ENCODE measurements around the gene HBE1.

HBE1 gene

DNA sequence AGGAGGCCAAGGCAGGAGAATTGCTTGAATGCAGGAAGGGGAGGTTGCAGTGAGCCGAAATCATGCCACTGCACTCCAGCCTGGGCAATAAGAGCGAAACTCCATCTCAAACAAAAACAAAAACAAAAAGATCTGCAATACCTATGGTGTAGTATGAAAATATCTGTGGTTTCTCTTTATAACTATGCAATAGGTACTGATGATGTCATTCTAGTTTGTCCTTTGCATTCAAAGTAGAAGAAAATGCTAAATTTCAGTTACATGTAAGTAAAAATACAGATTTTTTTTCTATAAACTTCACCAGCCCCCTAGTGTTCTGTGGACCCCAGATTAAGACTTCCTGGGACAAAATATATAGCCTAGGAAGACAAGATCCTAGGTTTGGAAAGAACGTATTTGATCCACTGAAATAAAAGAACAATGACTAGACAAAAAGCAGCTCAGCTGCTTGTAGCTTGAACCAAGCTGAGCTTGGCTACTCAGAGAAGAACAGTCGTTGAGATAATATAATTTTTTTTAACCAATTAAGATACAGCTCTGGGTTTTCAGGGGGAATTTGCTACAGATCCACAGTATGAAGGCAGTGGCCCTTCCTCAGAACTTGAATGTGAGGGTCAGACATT is 2.8 kb upstream of the HBE1 start:
- TF ChIP-seq ZNF565 (CRISPR knock-in tag; conservative IDR thresholded peaks at IDR 0.05; ENCODE audit: low read depth), result no peak
- no peak for TF ChIP-seq ZC3H10 (CRISPR knock-in tag; IDR thresholded peaks at IDR 0.05)
- no peak for TF ChIP-seq ZFP30 (CRISPR knock-in tag; IDR thresholded peaks at IDR 0.05)
- TF ChIP-seq ZFP3 (CRISPR knock-in tag; IDR thresholded peaks at IDR 0.05), result no peak
- ATAC-seq, result no peak

DNA sequence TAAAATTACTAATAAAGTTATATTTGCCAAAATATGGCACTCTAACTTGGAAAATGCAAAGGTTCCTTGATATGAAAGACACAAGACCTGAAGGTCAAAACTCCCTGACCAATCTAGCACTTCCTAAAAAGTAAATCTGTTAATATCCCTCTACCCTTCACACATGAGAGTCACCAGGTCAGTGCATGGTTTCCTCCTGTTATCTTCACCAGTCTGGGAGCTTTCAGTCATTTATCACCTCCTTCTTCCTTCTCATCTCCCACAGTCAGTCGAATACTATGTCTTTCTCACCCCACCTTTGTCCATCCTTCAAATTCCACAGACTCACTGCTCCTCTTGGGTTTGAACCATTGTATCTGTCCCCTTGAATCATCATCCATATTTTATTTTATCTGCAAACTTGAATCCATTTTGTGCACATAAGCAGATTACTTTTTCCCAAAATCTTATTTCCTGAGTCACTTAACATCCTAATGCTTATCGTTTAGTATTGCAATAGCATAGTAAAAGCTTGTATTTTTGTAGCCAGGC is 2.6 kb downstream of the HBE1 start:
- no peak for TF ChIP-seq ZFP30 (CRISPR knock-in tag; IDR thresholded peaks at IDR 0.05)
- no peak for TF ChIP-seq TCF4 (CRISPR knock-in tag; IDR thresholded peaks at IDR 0.05; ENCODE audit: borderline replicate concordance)
- TF ChIP-seq RARB (CRISPR knock-in tag; IDR thresholded peaks at IDR 0.05), result no peak
- ATAC-seq, result no peak

DNA sequence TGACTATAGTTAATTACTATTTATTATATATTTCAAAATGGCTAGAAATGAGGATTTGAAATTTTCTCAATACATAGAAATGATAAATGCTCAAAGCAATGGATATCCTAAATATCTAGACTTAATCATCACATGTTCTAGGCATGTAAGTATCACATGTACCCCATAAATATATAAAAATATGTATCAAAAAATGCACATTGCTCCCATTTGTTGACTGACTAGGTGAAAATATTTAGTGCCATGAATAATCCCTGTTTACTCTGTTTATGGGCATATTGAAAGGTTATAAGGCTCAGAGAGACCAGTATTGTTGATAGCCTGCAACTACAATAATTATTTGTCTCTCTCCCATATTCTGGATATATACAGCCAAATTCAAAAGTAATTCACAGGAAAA is 3.1 kb downstream of the HBE1 start:
- TF ChIP-seq ARNTL (CRISPR knock-in tag; IDR thresholded peaks at IDR 0.05; ENCODE audit: borderline replicate concordance, low read depth) (no peak), TOX (CRISPR knock-in tag; IDR thresholded peaks at IDR 0.05; ENCODE audit: borderline replicate concordance) (no peak), ZC3H10 (CRISPR knock-in tag; IDR thresholded peaks at IDR 0.05) (no peak), SNAI2 (CRISPR knock-in tag; IDR thresholded peaks at IDR 0.05) (no peak), GLIS3 (CRISPR knock-in tag; IDR thresholded peaks at IDR 0.05) (no peak), OSR1 (CRISPR knock-in tag; IDR thresholded peaks at IDR 0.05) (no peak), ISL1 (CRISPR knock-in tag; IDR thresholded peaks at IDR 0.05) (no peak), ZFP3 (CRISPR knock-in tag; IDR thresholded peaks at IDR 0.05) (no peak), ZFP30 (CRISPR knock-in tag; IDR thresholded peaks at IDR 0.05) (no peak), ZNF70 (CRISPR knock-in tag; IDR thresholded peaks at IDR 0.05) (no peak), ZNF565 (CRISPR knock-in tag; conservative IDR thresholded peaks at IDR 0.05; ENCODE audit: low read depth) (no peak), TCF4 (CRISPR knock-in tag; IDR thresholded peaks at IDR 0.05; ENCODE audit: borderline replicate concordance) (no peak), ZNF8 (CRISPR knock-in tag; IDR thresholded peaks at IDR 0.05) (no peak), ESRRG (CRISPR knock-in tag; IDR thresholded peaks at IDR 0.05) (no peak), BACH2 (CRISPR knock-in tag; IDR thresholded peaks at IDR 0.05; ENCODE audit: borderline replicate concordance) (no peak), PPARA (CRISPR knock-in tag; IDR thresholded peaks at IDR 0.05; ENCODE audit: borderline replicate concordance) (no peak)
- TF ChIP-seq, protein P1, sequence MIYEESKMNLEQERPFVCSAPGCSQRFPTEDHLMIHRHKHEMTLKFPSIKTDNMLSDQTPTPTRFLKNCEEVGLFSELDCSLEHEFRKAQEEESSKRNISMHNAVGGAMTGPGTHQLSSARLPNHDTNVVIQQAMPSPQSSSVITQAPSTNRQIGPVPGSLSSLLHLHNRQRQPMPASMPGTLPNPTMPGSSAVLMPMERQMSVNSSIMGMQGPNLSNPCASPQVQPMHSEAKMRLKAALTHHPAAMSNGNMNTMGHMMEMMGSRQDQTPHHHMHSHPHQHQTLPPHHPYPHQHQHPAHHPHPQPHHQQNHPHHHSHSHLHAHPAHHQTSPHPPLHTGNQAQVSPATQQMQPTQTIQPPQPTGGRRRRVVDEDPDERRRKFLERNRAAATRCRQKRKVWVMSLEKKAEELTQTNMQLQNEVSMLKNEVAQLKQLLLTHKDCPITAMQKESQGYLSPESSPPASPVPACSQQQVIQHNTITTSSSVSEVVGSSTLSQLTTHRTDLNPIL (CRISPR knock-in tag; IDR thresholded peaks at IDR 0.05; ENCODE audit: low read depth), result no peak
- TF ChIP-seq, protein P2, sequence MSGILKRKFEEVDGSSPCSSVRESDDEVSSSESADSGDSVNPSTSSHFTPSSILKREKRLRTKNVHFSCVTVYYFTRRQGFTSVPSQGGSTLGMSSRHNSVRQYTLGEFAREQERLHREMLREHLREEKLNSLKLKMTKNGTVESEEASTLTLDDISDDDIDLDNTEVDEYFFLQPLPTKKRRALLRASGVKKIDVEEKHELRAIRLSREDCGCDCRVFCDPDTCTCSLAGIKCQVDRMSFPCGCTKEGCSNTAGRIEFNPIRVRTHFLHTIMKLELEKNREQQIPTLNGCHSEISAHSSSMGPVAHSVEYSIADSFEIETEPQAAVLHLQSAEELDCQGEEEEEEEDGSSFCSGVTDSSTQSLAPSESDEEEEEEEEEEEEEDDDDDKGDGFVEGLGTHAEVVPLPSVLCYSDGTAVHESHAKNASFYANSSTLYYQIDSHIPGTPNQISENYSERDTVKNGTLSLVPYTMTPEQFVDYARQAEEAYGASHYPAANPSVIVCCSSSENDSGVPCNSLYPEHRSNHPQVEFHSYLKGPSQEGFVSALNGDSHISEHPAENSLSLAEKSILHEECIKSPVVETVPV (CRISPR knock-in tag; IDR thresholded peaks at IDR 0.05), result no peak
- TF ChIP-seq, protein P3, sequence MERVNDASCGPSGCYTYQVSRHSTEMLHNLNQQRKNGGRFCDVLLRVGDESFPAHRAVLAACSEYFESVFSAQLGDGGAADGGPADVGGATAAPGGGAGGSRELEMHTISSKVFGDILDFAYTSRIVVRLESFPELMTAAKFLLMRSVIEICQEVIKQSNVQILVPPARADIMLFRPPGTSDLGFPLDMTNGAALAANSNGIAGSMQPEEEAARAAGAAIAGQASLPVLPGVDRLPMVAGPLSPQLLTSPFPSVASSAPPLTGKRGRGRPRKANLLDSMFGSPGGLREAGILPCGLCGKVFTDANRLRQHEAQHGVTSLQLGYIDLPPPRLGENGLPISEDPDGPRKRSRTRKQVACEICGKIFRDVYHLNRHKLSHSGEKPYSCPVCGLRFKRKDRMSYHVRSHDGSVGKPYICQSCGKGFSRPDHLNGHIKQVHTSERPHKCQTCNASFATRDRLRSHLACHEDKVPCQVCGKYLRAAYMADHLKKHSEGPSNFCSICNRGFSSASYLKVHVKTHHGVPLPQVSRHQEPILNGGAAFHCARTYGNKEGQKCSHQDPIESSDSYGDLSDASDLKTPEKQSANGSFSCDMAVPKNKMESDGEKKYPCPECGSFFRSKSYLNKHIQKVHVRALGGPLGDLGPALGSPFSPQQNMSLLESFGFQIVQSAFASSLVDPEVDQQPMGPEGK (CRISPR knock-in tag; IDR thresholded peaks at IDR 0.05; ENCODE audit: borderline replicate concordance), result no peak
- TF ChIP-seq, protein P4, sequence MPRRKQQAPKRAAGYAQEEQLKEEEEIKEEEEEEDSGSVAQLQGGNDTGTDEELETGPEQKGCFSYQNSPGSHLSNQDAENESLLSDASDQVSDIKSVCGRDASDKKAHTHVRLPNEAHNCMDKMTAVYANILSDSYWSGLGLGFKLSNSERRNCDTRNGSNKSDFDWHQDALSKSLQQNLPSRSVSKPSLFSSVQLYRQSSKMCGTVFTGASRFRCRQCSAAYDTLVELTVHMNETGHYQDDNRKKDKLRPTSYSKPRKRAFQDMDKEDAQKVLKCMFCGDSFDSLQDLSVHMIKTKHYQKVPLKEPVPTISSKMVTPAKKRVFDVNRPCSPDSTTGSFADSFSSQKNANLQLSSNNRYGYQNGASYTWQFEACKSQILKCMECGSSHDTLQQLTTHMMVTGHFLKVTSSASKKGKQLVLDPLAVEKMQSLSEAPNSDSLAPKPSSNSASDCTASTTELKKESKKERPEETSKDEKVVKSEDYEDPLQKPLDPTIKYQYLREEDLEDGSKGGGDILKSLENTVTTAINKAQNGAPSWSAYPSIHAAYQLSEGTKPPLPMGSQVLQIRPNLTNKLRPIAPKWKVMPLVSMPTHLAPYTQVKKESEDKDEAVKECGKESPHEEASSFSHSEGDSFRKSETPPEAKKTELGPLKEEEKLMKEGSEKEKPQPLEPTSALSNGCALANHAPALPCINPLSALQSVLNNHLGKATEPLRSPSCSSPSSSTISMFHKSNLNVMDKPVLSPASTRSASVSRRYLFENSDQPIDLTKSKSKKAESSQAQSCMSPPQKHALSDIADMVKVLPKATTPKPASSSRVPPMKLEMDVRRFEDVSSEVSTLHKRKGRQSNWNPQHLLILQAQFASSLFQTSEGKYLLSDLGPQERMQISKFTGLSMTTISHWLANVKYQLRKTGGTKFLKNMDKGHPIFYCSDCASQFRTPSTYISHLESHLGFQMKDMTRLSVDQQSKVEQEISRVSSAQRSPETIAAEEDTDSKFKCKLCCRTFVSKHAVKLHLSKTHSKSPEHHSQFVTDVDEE (CRISPR knock-in tag; IDR thresholded peaks at IDR 0.05), result no peak
- ATAC-seq, result no peak

DNA sequence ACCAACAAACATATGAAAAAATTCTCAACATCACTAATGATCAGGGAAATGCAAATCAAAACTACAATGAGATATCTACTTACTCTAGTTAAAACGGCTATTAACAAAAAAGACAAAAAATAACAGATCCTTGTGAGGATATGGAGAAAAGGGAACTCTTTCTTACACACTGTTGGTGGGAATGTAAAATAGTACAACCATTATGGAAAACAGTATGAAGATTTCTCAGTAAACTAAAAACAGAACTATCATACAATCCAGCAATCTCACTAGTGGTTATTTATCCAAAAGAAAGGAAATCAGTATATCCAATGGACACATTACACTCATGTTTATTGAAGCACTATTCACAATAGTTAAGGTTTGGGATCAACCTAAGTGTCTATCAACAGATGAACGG is 3.9 kb downstream of the HBE1 start:
- no peak for ATAC-seq
- TF ChIP-seq TOX (CRISPR knock-in tag; IDR thresholded peaks at IDR 0.05; ENCODE audit: borderline replicate concordance), result no peak
- TF ChIP-seq ZC3H10 (CRISPR knock-in tag; IDR thresholded peaks at IDR 0.05), result no peak
- TF ChIP-seq GLIS3 (CRISPR knock-in tag; IDR thresholded peaks at IDR 0.05), result no peak
- no peak for TF ChIP-seq ZFP30 (CRISPR knock-in tag; IDR thresholded peaks at IDR 0.05)
- TF ChIP-seq, protein P2 (CRISPR knock-in tag; IDR thresholded peaks at IDR 0.05), result no peak
- TF ChIP-seq, protein P4 (CRISPR knock-in tag; IDR thresholded peaks at IDR 0.05), result no peak
- no peak for TF ChIP-seq ZFP3 (CRISPR knock-in tag; IDR thresholded peaks at IDR 0.05)
- TF ChIP-seq OSR1 (CRISPR knock-in tag; IDR thresholded peaks at IDR 0.05), result no peak
- no peak for TF ChIP-seq PPARA (CRISPR knock-in tag; IDR thresholded peaks at IDR 0.05; ENCODE audit: borderline replicate concordance)
- no peak for TF ChIP-seq ISL1 (CRISPR knock-in tag; IDR thresholded peaks at IDR 0.05)

All from SK-N-SH treated with all-trans-retinoic acid at 6 μM for 48 hours (cell line).